GM04503 (cell line): Measurements from ENCODE around the gene MORN4.
"Not testable (repeated sequence)": the region's sequence is repeated elsewhere in the genome, so short reads cannot be mapped to it uniquely, and the experiment has no call there.

Experiments
- DNase-seq: peaks from one replicate; pipeline ENCODE4 v3.0.0-alpha.2; 2012; ENCODE audit warnings: low read depth

The MORN4 gene

GRCh38 chr10:97632949-97633884, at the start of gene MORN4:
TSS of gene MORN4 (minus strand) at chr10:97633500. CDS start at chr10:97619653, 13,847 bp downstream.
- peak; percentile 66 for DNase-seq

DNA sequence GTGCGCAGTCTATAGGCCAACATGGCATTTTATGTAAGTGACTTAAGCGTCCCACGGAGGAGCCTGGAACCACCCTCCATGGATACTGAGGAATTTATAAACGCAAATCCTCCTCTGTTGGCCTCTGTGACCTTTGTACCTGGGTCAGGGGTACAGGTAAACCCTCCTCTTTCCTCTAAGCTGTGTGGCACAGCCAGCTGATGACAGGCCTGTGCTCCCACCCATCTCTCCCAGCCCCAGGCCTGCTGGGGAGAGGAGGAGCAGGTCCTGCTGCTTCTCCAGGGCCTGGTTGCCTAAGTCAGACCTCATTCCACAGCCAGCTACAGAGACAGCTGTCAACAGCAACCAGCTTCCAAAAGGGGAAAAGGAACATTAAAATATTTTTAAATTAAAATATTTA, 48.7 kb upstream of the MORN4 start:
- no peak for DNase-seq

DNA sequence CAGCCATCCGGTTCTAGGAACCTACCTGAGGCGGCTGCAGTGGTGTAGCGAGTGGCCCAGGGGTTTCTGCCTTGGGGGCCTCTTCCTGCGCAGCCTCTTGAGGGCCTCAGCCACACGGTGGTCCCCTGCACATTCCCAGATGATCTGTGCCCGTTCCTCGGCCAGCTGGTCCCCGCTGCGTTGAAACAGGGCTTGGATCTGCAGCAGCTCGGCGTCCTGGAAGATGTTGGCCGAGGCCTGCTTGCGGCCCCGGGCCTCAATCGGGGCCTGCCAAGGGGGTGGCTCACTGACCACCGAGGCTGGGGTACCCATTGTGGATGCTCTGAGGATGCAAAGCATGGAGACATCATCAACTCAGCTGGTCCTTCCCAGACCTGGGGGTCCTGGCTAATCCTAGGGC, 46.3 kb upstream of the MORN4 start:
- DNase-seq = no peak

DNA sequence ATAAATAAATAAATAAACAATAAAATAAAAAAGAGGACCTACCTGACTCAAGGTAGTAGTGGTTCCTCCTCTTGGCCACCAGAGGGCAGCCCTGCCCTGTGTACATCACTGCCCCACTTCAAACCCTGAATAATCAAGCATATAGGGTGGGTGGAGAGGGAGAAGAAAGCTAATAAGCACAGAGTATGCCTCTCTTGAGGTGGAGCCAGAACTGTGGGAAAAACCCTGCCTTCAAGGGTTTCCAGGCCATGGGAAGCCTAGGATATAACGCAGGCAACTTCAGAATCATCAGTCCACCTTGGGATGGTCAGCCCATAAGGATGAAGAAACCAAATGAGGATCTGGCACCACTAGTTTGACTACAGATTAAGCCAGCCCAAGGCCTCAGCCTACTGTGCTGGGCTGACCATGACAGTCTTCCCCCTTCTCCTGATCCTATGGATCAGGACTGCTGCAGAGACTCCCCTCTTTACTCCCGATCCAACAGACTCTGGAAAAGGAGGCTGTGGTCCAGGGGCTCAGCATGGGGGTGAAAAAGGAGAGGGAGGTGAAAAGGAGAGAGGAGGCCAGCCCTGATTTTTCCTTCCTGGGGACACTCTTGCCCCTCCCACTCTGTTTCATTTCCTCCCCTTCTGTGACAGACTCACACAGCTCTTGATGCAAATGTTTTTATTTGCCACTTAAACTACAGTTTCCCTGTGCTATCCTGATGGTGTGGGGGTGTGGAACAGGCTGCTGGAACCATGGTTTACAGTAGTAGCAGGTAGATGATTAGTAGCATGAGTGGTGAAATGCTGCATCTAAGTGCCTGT, 43.7 kb upstream of the MORN4 start:
- DNase-seq = no peak

GRCh38 chr10:97675222-97675621, 41.9 kb upstream of the MORN4 start:
- no peak for DNase-seq

DNA sequence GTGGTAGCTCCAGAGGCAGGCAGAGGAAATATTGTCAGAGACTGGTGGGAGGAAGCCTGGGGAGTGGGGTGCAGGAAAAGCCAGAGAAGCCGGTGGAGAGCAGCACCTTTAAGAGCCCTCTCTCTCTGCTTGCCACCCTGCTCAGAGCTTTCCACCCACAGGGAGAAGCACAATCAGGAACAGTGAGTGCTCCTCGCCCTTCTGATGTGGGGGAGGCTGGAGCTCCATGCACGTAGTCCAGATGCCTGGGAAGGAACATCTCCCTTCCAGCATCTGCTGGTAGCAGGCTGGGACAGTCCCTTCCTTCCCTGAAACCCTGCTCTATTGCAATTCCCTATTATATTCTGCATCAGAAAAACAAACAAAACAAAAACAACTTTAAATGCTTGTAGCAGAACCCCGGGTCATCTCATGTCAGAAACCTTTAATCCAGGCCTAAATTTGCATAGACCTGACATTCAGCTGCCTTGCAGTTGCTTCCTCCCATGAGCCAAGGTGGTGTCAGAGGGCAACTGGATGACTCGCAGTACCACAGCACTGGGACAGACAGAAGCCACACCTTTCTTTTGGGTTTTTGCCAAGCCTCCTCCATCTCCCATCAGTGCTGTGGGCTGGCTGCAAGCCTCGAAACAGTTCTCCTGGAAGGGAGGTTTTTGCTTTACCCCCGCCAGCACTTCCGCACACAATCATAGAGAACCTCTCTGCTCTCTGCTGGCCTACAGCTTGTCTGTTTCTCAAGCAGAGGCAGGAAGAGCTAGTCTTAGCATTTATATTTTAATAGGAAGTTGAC, 40.6 kb upstream of the MORN4 start:
- DNase-seq = no peak

GRCh38 chr10:97669571-97669970, 36.3 kb upstream of the MORN4 start:
- no peak for DNase-seq

- DNase-seq = no peak
Measured at GRCh38 chr10:97667463-97667862, 34.2 kb upstream of the MORN4 start.

GRCh38 chr10:97666992-97667391, 33.7 kb upstream of the MORN4 start:
- DNase-seq = no peak

GRCh38 chr10:97664282-97664850, 31.1 kb upstream of the MORN4 start:
- no peak for DNase-seq

DNA sequence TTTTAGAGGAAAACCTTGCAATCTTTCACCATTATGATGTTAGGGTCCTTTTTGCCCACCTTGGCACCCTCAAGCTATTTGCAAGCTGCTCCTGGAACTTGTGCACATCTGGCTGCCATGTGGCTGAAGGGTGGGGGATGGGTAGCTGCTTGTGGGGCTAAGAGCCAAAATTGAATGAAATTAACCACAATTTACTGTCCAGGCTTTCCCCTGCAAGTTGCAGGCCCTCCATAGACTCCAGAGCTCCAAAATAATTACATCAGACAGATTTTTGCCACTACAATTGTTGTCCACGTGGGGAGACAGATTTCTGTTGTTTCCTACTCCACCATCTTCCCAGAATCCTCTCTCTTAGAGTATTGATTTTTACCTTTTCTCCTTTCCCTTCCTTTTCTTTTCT, 26.3 kb upstream of the MORN4 start:
- no peak for DNase-seq

DNA sequence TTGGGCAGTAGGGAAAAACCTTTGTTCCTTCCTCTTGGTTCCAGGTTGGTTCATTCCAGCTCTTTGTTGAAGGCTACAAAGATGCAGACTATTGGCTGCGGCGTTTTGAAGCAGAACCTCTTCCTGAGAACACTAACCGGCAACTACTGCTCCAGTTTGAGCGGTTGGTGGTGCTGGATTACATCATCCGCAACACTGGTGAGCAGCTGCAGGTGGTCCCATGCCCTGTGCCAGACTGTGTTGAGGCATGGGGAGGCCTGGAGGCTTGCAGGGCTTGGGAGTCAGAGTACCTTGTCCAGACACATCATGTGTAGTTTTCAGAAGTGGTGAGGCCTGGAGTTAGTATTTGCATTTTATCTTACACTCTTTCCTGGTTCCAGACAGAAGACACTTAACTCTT, 23.5 kb upstream of the MORN4 start:
- DNase-seq = no peak

DNA sequence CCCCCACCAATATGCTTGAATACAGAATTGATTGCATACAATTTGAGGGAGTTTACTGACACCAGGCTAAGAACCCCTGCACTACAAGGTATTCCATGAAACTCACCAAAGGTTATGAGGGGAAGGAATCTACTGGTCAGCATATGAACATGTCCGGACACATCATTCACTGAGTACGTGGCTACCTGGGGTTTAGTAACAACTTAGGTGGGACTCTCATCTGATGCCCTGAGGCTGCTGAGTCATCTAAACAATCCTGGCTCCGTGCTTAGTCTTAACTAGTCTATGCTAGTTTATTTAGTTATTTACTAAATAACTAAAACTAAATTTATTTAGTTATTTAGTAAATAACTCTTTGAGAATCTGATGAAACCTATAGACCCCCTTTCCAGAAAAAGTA, 18.5 kb upstream of the MORN4 start:
- DNase-seq = no peak

- no peak for DNase-seq
Measured at GRCh38 chr10:97650726-97651125, 17.4 kb upstream of the MORN4 start.

GRCh38 chr10:97649405-97649750, 16.1 kb upstream of the MORN4 start:
- not testable (repeated sequence) for DNase-seq

- peak; percentile 94 for DNase-seq
Measured at GRCh38 chr10:97648562-97649404, 15.5 kb upstream of the MORN4 start.

GRCh38 chr10:97647556-97647955, 14.3 kb upstream of the MORN4 start:
- DNase-seq = no peak

DNA sequence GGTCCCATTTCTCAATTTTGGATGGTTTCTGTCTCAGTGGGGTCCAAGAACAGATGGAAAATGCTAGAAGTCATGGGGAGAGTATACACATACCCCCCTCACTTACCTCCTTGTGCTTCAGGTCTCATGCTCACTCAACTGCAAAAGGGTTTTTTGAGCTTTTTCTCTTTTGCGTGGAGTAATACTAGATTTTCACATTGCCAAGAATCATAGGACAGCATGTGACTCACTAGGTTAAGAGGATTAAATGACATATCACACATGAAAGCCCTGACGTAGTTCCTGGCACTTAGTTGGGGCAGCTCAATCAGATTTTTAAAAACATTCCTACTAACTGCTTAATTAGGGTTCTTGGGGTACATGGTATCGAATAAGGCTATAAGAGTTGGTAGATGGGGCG, 11.6 kb upstream of the MORN4 start:
- DNase-seq = no peak

DNA sequence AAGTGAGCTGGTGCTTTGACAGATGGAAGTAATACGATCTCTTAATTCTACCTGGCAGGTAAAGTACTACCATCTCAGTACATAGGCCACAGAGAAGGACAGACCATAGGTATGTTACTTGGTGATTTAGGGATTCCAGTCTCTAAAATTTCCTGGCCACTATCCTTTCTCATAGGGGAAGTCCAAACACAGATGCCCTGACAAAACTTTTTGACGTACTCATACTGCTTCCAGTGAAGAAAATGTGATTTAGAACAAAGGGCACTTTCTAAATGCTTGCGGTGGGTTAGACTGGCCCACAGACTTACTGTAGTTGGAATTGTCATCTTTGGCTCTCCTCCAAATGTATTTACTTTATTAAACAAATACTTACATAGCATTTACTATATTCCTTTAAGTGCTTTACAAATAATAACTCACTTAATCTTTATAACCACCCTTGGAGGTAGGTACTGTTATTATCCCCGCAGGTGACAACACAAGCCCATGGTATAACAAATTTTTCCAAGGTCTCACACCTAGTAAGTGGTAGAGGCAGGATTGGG, 10.2 kb upstream of the MORN4 start:
- no peak for DNase-seq

GRCh38 chr10:97642471-97643159, 9.3 kb upstream of the MORN4 start:
- not testable (repeated sequence) for DNase-seq
